Epithelial cell of prostate (primary cell): ENCODE data around the gene OSBPL10.

ENCODE experiments used
- DNase-seq: peaks from one replicate; pipeline ENCODE4 v3.0.0-alpha.2; 2011; ENCODE audit warnings: low read depth, low spot score
- H3K27ac ChIP-seq: fragments of 450-650 bp; 2 replicates; pipeline ENCODE4 v1.5.1; 2017; ENCODE audit warnings: mild to moderate bottlenecking

OSBPL10 gene

DNA sequence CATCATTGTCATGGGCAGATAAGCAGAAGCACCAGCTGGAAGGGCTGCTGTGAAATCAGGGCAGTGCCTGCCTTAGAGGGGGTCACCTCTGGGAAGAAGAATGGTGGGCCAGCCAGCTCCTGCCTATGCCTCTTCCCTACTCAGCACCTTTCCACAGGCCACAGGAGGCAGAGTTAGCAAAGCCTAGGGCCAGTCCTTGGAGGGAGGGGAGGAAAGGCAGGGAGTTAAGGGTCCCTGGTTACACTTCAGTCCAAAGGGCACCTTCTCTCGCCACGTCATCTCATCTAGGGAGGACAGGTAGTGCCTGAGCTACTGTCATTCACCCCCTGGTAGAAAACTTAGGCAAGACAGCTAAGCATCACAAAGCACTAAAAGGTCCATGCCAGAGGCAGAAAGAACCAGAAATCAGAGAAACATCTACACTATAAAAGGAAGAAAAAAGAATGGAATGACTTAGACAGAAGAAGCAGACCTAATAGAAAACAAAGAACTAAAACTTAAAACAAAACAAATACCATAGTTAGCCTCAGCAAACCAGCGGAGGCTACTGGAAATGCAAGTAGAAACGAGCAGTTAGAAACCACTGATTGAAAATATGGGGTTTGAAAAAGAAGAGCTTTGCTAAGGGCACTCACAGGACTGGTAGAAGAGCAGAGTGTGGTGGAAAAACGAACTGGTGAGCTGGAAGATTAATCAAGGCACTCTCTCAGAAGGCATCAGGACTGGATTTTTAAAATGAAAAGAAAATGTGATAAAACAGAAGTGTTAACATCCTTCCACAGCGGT is 84.2 kb downstream of the OSBPL10 start:
- H3K27ac ChIP-seq, result peak overlapping the region; percentile 63
- no peak for DNase-seq

DNA sequence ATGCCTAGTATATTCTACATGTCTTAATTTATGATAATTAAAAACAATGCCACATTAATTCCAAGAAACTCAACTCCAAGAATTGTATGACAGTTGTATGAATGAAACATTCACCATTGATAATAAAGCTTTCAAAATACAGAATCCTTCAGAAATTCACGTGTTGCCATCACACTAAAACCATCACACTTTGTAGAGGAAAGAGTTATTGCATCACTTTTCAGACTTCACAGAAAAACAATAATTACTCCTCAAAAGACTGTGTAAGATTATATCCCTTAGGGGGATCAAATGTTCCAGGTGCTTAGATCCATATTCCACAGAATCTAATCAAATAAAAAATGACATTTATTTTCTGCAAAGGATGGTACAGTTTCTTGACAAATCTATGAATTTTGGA is 85.0 kb downstream of the OSBPL10 start:
- peak overlapping the region; percentile 63 for H3K27ac ChIP-seq

DNA sequence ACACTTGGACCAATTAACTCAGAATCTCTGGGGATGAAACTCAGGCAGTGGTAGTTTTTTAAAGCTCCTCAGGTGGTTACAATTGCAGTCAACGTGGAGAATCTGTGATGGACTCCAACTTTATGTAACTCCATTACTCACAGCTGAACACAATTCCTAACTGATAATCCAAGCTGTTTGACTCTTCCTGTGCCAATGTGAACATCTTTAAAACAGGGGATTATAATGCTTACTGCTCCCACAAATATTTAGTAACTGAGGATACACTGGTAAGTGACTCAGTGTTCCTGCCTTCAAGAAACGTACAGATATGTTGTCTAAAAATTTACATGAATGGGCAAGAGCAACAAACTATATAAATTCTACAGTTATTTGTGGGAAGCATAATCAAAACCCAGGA is 85.6 kb downstream of the OSBPL10 start:
- H3K27ac ChIP-seq, result peak overlapping the region; percentile 63
- no peak for DNase-seq

More for the DNA sequence above, 85.0 kb downstream of the OSBPL10 start:
- DNase-seq, result no peak

DNA sequence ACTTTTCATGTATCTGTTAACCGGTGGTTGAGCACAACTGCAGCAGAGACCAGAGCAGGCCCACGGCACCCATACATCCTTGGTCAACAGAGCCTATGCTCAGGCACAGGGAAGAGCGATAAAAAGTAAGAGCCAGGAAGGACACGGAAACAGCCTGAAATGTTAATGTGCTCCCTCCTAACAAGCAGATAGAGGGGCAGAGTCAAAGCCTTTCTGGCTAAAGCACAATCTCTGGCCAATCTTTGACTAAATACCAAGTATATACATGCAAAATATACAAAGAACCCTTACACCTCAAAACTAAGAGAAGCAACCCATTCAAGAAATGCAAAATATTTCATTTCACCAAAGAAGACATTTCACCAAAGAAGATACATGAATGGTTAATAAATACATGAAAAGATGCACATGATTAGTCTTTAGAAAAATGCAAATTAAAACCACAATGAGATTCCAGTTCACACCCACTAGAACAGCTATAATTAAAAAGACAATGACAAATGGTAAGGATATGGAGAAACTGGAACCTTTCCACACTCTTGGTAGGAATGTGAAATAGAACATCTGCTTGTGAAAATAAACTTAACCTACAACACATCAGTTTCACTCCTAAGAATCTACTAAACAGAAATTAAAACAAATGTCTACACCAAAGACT is 88.0 kb downstream of the OSBPL10 start:
- no peak for DNase-seq
- H3K27ac ChIP-seq, result peak overlapping the region; percentile 94

DNA sequence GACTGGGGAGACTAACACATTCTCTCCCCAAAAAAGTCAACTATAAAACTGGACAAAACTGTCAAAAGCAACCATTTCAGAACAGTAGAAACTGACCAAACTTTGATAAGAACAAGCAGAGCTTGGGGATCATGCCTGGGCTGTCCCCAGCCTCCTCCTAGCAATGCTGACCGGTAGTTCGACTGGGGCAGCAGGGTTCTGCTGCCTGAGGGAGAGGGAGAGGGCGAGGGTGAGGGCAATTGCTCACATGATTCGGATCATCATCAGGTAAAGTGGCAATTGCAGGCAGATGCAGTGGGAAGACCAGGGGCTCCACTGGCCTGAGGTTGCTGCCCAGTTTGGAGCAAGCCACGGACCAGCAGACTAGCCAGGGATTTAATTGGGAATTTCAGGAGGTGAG is 88.6 kb downstream of the OSBPL10 start:
- no peak for DNase-seq
- H3K27ac ChIP-seq, result peak overlapping the region; percentile 94

DNA sequence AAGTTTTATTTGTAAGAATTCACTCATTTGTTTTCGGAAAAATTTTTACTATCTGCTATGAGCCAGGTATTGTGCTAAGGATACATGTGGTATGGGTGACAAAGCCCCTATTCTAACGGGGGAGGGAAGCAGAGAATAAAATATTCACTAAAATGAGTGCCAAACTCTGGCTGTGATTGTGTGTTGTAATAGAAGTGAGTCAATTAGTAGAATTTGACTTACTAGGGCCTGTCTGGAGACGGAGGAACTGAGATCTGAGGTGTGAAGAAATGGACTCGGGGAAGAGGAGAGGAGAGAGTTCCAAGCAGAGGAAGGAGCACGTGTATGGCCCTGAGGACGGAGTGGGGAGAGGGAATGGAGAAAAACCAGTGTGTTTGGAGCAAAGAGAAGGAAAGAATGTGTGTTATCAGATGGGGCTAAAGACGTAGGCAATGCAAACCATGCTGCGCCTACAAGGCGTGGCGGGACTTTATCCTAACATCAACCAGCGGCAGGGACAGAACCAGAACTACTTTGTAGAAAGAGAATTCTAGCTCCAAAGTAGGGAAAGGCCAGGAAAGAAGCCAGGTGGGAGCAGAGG is 89.1 kb downstream of the OSBPL10 start:
- H3K27ac ChIP-seq, result peak overlapping the region; percentile 94

DNA sequence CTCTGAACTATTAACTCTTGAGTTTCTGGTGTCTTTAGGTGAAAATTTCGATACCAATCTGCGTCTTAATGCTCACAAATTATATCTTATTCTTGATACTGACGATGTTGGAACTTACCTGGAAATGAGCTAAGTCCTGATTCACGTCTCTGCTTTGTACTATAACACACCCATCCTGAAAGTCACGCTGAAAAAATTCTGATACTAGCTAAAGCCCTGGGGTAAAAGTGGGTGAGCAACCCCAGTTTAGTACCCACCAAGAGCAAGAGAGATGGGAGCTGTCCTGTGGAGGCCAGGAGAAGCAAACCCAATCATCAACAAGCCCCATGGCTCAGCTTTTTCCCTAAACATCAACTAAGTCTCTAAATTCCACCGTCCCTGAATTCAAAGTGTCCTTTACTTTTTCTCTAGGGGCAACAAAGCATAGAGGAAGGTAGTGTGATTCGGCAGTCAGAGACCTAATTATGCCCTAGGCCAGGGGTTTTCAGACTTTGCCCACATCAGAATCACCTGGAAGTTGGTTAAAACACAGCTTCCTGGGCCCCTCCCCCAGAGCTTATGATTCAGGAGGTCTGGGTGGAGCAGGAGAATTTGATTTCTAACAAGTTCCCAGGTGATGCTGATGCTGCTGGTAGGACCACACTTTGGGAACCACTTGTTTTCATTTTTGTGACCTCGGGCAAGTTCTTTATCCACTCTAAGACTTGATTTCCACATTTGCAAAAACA is 90.2 kb downstream of the OSBPL10 start:
- DNase-seq, result no peak
- peak overlapping the region; percentile 94 for H3K27ac ChIP-seq

More for the DNA sequence above, 89.1 kb downstream of the OSBPL10 start:
- DNase-seq, result no peak

DNA sequence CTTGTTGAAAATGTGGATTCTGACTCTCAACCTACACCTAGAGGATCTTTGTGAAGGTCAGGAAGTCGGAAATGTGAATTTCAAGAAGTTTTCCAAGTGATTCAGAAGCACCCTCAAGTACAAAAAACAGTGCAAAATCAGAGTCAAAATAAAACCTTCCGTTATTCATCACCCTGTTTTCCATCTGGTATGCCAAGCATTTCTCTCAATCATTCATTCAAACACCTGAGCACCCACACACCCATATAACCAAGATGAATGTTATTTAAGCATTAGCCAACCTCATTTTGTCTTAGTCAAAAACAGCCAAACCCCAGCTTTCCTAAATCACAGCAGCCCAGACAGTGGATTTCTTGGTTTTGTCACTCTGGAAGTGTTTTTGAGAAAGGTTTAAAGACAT is 91.1 kb downstream of the OSBPL10 start:
- no peak for DNase-seq
- H3K27ac ChIP-seq, result peak overlapping the region; percentile 94

DNA sequence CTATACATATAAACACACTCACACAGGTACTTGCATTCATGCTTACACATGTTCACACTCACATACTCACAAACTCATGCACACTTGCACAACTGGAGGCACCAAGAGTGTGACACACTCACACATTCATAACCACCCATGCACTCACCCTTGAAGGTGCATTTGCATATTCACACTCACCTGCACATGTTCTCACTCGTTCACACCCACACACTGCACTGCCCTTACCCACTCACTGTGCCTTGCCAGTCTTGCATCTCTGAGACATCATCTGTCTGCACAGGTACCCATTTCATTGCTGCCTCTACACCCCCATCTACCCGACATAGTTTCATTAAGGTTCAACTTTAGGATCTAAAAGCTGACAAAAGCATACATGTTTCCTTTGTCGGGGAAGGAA is 95.8 kb downstream of the OSBPL10 start:
- DNase-seq, result no peak
- H3K27ac ChIP-seq, result no peak overlapping the region

DNA sequence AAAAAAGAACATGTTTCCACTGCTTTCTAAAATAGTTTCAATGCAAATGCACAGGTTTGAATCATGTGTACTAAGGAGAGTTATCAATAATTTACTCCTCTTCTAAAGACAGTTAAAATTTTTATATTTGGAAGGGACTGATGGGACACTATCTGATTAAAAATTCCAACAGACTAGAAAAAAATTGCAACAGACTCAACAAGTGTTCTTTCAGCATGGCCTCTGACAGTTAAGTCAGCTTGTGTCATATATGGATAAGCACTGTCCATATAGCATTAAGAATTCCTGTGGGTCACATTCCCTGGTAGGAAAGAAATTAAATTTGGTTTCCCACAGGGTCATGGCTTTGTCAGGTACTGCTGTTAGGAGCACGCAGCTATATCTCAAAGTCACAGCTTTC is 96.8 kb downstream of the OSBPL10 start:
- peak overlapping the region; percentile 7 for H3K27ac ChIP-seq
- DNase-seq, result no peak

DNA sequence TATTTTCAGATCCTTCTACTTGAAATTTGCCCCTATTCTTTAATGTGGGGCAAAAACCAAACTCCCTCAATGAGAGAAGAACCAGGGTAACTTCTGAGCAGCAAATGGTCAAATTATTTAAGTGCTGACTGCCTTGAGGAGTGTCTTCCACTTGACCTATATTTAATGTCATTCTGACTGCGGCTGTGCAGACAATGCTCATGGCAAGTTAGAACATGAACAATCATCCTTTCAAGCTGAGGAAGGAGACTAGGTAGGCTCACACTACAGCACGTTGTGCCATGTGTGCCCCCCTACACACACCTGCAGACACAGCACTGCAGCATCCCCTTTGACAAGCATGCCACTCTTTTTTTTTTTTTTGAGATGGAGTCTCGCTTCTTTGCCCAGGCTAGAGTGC is 98.2 kb downstream of the OSBPL10 start:
- H3K27ac ChIP-seq, result peak overlapping the region; percentile 40
- no peak for DNase-seq

DNA sequence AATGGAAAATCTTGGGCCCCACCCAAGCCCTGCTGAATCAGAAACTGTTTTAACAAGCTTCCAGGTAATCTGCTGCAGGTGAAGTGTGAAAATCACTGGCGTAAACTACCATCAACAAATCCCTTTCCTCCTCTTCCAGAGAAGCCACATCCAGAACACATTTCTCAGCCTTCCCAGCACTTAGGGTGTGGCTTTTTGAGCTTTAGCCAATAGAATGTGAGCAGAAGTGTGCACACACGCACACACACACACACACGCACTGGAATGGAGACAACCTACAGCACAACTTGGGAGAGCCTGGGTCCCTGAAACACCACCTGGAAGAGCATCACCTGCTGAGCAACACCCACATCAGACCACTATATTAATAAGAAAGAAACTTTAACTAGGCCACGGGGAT is 98.6 kb downstream of the OSBPL10 start:
- DNase-seq, result no peak
- H3K27ac ChIP-seq, result peak overlapping the region; percentile 40

DNA sequence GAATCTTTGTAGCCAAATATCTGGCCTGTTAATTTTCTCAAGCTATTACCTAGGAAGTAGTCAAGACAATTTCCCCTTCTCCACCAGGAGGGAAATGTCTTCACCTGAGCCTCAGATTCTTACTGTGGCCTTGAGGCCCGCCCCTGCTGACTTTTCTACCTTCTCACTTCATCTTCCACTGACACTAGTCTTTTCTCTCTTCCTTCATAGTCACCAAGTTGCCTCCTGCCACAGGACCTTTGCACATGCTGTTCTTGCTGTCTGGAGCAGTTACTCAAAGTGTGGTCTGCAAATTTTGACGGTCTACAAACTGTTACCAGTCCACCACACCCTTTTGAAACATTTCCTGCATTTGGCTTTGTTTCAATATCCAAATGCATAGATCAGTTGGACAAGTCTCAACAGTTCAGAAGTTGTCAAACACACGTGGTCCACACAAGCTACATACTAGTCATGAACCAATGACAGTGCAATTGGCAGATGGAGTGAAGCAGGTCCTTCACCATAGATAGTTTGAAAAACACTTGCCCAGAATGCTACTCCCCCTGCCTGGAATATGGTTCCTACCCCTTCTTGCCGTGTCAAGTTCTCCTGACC is 100.5 kb downstream of the OSBPL10 start:
- peak overlapping the region; percentile 58 for H3K27ac ChIP-seq
- peak; percentile 66 for DNase-seq

DNA sequence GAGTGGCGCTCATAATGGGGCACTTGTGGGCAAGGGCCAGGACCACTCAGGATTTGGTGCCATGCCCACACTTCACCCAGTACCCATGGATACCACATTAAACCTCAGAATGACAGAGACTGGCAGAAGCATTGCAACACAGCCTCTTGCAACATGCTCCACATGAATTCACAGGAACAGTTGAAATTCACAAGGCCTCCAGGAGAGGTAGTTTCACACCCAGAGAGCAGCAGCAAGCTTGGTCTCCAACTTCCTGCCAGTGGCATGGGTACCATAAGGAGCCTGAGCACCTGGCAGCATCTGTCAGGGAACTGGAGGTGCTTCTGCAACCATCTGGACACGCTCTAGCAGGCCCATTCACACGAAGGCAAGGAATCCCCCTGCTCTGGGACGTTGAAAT is 101.0 kb downstream of the OSBPL10 start:
- DNase-seq, result peak; percentile 34
- peak overlapping the region; percentile 58 for H3K27ac ChIP-seq

DNA sequence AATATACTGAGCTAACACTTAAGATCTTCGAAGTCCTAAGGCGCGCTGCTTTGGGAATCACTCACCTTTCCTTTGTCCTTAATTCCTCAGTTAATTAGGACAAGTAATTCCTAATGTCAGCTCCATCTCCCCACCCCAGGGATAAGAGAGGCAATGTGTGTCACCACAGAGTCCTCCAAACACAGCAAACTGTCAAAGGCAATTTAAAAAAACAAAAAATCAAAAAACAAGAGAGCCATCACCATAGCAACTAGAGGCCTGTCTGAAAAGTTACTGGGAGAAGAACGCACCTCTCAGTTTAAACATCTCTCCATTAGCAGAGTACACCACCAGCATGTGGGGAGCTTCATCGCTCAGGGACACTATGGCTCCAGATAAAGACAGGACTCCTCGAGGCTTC is 101.7 kb downstream of the OSBPL10 start:
- no peak for DNase-seq
- peak overlapping the region; percentile 58 for H3K27ac ChIP-seq

DNA sequence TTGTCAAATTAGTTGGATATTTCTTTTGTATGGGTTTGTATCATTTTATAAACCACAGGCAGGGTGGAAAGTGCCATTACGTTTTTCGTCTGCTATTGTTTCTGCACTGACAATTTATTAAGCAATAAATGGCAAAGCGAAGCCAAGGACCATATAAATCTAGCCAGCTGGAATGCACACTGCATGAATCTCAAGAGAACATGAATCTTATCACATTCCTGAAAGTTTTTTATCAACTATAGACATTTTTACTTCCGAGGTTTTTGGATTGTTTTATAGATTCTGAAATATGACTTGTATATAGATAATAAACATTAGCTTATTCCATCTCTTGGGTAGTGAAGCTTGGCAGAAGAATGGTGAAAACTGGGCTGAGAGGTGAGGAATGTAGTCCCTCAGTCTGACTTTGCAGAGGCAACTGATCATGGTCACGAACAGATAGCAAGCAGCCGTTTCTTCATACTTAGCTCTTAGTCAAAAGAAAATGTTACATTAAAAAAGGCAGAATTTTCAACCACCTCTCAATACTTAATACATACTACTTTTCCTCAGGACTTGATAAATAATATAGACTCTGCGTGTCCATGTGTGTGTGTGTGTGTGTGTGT is 102.7 kb downstream of the OSBPL10 start:
- no peak overlapping the region for H3K27ac ChIP-seq
- no peak for DNase-seq

DNA sequence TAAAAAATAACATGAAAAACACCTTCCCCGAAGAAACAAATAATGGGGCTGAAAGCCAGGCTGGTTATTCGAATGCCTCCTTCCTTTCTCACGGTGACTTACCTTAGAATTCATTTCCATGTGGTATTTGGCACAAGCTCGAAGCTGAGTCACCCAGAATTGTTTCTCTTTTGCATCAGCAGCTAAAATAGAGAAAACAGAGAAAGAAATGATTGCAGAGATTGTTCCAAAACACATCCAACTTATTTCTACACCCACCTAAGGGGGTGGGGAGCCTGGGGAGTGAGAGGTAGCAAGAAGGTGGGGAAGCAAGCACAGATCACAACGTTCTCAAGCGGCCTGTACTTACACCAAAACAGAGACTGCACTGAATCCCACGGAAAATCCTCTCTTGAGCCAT is 104.7 kb downstream of the OSBPL10 start:
- DNase-seq, result peak; percentile 18
- H3K27ac ChIP-seq, result peak overlapping the region; percentile 89

DNA sequence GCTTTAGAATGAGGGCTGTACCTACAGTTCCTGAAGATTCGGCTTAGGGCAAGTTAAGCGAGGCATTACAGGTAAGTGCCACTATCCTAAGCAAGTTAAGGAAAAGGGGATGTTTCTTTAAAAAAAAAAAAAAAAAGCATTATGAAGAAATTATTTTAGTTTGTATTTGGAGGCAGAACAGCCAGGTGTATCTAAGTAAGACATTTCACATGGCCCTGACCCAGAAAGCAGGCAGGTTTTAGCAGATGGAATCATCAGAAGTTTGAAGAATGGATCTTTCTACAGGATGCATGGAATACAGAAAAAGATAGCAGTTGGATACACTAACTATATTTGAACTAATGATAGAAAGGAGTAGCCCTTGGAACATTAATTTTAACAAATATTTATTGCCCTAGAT is 105.6 kb downstream of the OSBPL10 start:
- peak overlapping the region; percentile 89 for H3K27ac ChIP-seq
- DNase-seq, result no peak

DNA sequence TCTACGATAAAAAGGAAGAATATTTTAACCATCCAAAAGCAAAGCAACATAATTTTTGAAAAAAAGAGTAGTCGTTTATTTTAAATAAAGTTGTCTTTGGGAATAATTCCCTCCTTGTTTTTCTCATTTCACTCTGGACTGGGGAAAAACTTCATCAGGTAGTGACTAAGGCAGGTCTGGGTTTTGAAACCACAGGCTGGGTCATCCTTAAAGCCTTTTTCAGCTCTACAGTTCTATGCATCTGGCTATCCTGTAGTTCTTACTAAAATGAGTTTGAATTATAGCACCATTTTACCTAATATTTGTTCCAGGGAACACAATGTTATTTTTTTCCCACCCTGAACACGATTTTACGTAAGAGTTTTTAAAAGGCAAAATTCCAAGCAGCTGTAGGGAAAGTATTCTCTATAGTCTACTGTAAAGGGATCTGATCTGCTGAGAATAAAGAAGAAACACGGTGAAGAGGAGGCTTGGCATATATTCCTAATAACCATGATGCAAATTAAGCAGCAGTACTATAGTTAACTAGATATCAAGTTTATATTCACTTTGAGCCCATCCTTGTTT is 107.7 kb downstream of the OSBPL10 start:
- no peak overlapping the region for H3K27ac ChIP-seq
- DNase-seq, result no peak
